GM13976 (cell line): ENCODE data around the gene YARS1.

Experiments used
- DNase-seq: peaks from one replicate; pipeline ENCODE4 v3.0.0; 2012; ENCODE audit warnings: low spot score
- in situ Hi-C: fragments of 300-500 bp; cut with MboI; formaldehyde crosslinking; loops from one replicate; pipeline ENCODE4 v1.12.0; 2022; ENCODE audit warnings: low sequenced_read_pairs, mixed read lengths, inconsistent platforms; ENCODE audit not compliant: unreplicated experiment
- TF ChIP-seq, protein P1 (sequence below): IDR thresholded peaks from 2 replicates; pipeline ENCODE4 v1.5.1; 2012; ENCODE audit warnings: borderline replicate concordance, mild to moderate bottlenecking; ENCODE audit not compliant: insufficient read depth; ENCODE audit errors: extremely low read depth, missing control alignments, control extremely low read depth

The YARS1 gene

DNA sequence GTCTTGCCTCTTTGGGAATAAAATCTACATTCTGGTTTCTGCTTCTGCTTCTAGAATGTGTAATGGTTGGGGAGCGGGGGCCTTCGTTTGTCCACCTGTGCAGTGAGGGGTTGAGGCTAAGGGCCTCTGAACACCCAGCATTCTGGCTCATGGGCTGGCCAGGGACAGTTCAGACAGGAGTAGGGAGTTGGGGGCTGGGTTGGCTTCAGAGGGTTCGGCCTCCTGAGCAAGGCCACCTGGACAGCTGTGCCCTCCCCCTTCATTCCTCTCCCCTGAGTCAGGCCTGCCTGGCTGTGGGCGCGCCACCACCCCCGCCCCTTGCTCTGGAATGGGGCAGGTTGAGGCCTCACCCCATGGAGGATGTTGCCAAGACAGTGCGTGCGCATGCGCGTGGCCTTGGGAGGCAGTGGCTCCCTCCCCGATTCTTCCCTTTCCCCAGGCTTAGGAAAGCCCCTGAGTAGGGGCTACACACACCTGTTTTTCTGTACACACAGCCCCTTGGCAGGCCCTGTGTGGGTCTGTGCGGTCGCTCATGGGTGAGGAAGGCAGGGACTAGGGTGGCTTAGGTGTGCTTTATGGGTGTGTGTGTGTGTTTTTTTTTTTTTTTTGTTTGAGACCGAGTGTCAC lies 57.0 kb downstream of the YARS1 start:
- in situ Hi-C loops, result no loop called here
- DNase-seq, result peak; percentile 17
- TF ChIP-seq, protein P1, sequence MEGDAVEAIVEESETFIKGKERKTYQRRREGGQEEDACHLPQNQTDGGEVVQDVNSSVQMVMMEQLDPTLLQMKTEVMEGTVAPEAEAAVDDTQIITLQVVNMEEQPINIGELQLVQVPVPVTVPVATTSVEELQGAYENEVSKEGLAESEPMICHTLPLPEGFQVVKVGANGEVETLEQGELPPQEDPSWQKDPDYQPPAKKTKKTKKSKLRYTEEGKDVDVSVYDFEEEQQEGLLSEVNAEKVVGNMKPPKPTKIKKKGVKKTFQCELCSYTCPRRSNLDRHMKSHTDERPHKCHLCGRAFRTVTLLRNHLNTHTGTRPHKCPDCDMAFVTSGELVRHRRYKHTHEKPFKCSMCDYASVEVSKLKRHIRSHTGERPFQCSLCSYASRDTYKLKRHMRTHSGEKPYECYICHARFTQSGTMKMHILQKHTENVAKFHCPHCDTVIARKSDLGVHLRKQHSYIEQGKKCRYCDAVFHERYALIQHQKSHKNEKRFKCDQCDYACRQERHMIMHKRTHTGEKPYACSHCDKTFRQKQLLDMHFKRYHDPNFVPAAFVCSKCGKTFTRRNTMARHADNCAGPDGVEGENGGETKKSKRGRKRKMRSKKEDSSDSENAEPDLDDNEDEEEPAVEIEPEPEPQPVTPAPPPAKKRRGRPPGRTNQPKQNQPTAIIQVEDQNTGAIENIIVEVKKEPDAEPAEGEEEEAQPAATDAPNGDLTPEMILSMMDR, result no peak

DNA sequence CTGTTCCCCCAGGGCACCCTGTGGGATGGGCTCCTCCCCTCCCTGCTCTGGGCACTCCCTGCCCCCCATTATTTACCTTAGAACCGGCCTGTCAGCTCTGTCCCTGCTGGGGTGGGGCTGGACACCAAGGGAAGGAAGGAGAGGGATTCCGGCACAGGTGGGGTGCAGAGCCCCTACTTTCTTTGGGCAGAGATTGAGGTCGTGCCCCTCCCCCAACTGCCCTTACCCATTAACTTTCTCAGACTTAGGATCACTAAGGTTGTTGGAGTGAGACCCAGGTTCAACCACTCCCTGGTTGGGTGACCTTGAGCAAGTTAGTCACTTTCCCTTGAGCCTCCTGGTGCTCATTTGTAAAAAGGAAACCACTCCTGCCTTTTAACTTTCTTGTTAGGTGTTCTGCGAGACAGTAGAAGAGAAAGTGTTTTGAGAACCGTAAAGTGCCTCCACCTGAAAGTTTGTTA lies 57.6 kb downstream of the YARS1 start:
- TF ChIP-seq, protein P1, result no peak
- peak; percentile 18 for DNase-seq
- in situ Hi-C loops, result no loop called here

DNA sequence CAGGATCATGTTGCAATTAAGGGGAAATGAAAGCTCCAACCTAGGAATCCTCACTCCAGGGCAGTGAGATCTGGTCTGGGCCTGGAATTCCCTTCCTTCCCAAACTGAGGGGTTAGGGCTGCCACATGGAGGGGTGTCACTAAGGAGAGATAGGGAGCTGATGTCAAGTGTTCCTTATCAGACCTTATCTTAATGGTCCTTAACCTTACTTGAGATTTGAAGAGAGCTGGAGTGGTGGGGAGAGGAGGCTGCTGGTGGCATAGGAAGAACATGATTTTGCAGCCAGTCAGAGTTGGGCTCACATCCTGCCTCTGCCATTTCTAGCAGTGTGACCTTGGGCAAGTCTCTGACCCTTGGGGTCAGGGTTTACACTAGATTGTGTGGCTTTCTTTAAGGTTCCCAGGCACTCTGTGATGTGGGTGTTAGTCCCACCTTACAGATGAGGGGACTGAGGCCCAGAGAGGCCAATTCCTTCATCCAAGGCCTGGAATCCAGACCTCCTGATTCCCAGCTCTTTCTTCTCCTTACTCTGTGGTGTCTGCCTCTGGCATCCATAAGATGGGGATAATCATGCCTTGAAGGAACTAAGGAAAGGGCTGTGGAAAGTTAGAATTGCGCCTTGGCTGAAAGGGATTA lies 58.2 kb downstream of the YARS1 start:
- peak; percentile 14 for DNase-seq
- TF ChIP-seq, protein P1, result no peak
- in situ Hi-C loops, result no loop called here

DNA sequence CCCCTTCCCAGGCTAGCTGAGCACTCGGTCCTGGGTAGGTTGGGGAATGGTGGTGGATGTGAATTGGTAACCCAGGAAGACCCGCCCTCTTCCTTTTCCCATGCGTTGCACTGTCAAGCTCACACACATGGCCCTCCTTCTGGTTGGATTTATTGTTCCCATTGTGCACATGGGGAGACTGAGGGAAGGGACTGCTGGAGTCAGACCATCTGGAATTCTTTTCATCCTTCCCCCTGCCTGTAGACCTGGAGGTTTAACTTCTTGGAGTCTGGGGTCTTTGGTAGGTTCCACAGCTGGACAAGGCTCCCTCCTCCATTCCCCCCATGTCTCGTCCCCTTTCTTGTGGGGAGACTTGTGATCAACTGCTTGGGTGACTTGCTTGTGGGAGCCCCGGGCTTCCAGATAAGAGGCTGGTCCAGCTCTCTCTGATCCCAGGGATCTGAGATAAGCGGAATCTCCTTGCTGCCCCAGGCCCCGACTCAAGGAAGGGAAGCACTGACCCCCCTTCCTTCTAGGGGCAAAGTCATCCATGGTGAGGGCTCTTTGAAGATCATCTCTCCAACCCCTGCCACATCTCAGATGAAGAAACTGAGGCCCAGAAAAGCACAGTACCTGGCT lies 58.9 kb downstream of the YARS1 start:
- in situ Hi-C loops, result no loop called here
- DNase-seq, result peak; percentile 5
- TF ChIP-seq, protein P1, result no peak

DNA sequence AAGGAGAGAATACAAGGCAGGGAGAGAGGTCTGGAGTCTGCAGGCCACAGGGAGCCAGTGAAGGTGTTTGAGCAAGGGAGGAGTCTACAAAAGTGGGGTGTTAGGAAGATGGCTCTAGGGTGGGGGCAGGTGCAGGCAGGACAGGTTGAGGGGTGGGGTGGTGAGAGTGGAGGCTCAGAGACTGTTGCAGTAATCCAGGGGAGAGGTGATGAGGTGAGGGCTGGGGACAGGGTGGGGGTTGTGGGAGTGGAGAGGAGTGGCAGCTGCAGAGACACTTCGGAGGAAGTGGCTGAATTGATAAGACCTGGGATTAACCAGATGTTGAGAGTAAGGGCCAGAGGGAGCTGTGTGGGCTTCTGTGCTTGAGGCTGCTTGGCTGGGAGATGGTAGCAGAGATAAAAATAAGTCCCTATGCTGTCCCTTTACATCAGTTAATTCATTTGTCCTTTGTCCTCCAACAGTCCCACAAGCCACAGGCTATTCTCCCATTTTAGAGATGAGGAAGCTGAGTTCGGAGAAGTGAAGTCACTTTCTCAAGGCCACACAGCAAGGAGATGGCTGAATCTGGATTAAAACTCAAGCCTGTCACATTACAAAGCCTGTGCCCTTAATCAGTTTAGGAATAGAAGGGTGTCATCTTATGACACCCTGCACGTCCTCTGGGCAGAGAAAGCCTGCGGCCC lies 59.8 kb downstream of the YARS1 start:
- no peak for DNase-seq
- in situ Hi-C loops, result no loop called here
- TF ChIP-seq, protein P1, result no peak

DNA sequence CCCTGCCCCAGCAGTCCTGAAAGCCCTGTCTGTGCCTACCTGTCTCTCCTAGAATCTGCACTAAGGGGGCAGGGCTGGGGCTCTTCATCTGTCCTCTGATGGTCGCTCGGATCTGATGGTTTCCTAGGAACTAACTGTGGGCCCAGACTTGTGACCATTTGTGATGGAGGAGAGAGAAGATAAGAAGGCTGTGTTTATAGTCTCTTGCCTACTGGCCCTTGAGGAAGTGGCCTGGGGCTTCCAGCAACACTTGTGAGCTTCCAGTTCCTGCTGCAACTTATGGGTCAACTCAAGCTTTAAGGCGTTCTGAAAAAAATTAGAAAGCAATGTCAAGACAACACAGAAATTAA lies 61.4 kb downstream of the YARS1 start:
- in situ Hi-C loops, result no loop called here
- DNase-seq, result no peak
- TF ChIP-seq, protein P1, result no peak
